Liver (tissue), 9 donors: ENCODE measurements around the gene ZNF280D. TPM values are rescaled to one million over a fixed set of nuclear protein-coding genes. Genes with fewer than 3 reads are reported as not detected.
A peak's percentile ranks its signal among the peaks of the same experiment; 100 is the strongest.

ENCODE experiments used
- DNase-seq: peaks from one replicate; pipeline ENCODE4 v3.0.0-alpha.2; 2017; ENCODE audit warnings: low spot score
- H3K27ac ChIP-seq, 2 donors: one replicate each; pipeline ENCODE4 v1.7.0; 2013; ENCODE audit warnings: inconsistent platforms in 2 of 2, low read length in 2 of 2, control low read depth in 1 of 2, low read depth in 1 of 2, mild to moderate bottlenecking in 1 of 2
- H3K27me3 ChIP-seq, 4 donors: one replicate each; pipeline versions ENCODE4 v1.6.1 to v1.7.0; 2013; ENCODE audit warnings: low read length in 3 of 4, inconsistent platforms in 1 of 4, mild to moderate bottlenecking in 1 of 4, moderate library complexity in 1 of 4; ENCODE audit not compliant: control insufficient read depth in 4 of 4, insufficient read depth in 4 of 4
- H3K36me3 ChIP-seq, 4 donors: one replicate each; pipeline versions ENCODE4 v1.6.1 to v1.7.0; 2013; ENCODE audit warnings: low read length in 3 of 4, mild to moderate bottlenecking in 3 of 4, low read depth in 1 of 4, moderate library complexity in 1 of 4; ENCODE audit not compliant: control insufficient read depth in 4 of 4, insufficient read depth in 3 of 4
- H3K4me1 ChIP-seq, 4 donors: one replicate each; pipeline versions ENCODE4 v1.6.1 to v1.7.0; 2013; ENCODE audit warnings: low read length in 3 of 4, mild to moderate bottlenecking in 3 of 4, moderate library complexity in 1 of 4; ENCODE audit not compliant: control insufficient read depth in 4 of 4, insufficient read depth in 4 of 4
- H3K4me3 ChIP-seq, 3 donors: one replicate each; pipeline versions ENCODE4 v1.6.1 to v1.7.0; 2013; ENCODE audit warnings: low read length in 3 of 3, control low read depth in 1 of 3, low read depth in 1 of 3, mild to moderate bottlenecking in 1 of 3
- H3K9ac ChIP-seq, 2 donors: one replicate each; pipeline ENCODE4 v1.7.0; 2013; ENCODE audit warnings: low read length in 2 of 2, mild to moderate bottlenecking in 2 of 2, moderate library complexity in 2 of 2, control low read depth in 1 of 2, low read depth in 1 of 2
- H3K9me3 ChIP-seq, 4 donors: one replicate each; pipeline versions ENCODE4 v1.6.1 to v1.7.0; 2013; ENCODE audit warnings: low read length in 3 of 4; ENCODE audit not compliant: control insufficient read depth in 4 of 4
- ATF3 ChIP-seq: IDR thresholded peaks from 2 replicates; pipeline ENCODE4 v1.6.1; 2016; ENCODE audit warnings: antibody characterized with exemption
- EGR1 ChIP-seq, 2 donors: IDR thresholded peaks; 2 replicates each; pipeline ENCODE4 v1.6.1; 2016 to 2018; ENCODE audit warnings: antibody characterized with exemption in 2 of 2, low read depth in 2 of 2
- FOXA1 ChIP-seq: IDR thresholded peaks from 2 replicates; pipeline ENCODE4 v1.6.1; 2016; ENCODE audit warnings: antibody characterized with exemption
- FOXA2 ChIP-seq: IDR thresholded peaks from 2 replicates; pipeline ENCODE4 v1.6.1; 2016; ENCODE audit warnings: antibody characterized with exemption
- GABPA ChIP-seq, 2 donors: IDR thresholded peaks in 1 of 2; conservative IDR thresholded peaks in 1 of 2; 2 replicates each; pipeline ENCODE4 v1.6.1; 2016; ENCODE audit warnings: antibody characterized with exemption in 2 of 2, mild to moderate bottlenecking in 1 of 2, moderate library complexity in 1 of 2
- HNF4A ChIP-seq, 2 donors: conservative IDR thresholded peaks; 2 replicates each; pipeline ENCODE4 v1.6.1; 2016; ENCODE audit warnings: antibody characterized with exemption in 2 of 2, mild to moderate bottlenecking in 2 of 2
- HNF4G ChIP-seq: IDR thresholded peaks from 2 replicates; pipeline ENCODE4 v1.6.1; 2016; ENCODE audit warnings: antibody characterized with exemption
- JUND ChIP-seq, 2 donors: IDR thresholded peaks; 2 replicates each; pipeline ENCODE4 v1.6.1; 2016; ENCODE audit warnings: antibody characterized with exemption in 2 of 2
- MAX ChIP-seq: IDR thresholded peaks from 2 replicates; pipeline ENCODE4 v1.6.1; 2016; ENCODE audit warnings: antibody characterized with exemption
- RAD21 ChIP-seq, 2 donors: IDR thresholded peaks; 2 replicates each; pipeline ENCODE4 v1.6.1; 2016; ENCODE audit warnings: antibody characterized with exemption in 2 of 2, mild to moderate bottlenecking in 2 of 2
- RXRA ChIP-seq, 2 donors: IDR thresholded peaks; 2 replicates each; pipeline ENCODE4 v1.6.1; 2017 to 2018; ENCODE audit warnings: antibody characterized with exemption in 2 of 2, mild to moderate bottlenecking in 1 of 2
- SP1 ChIP-seq: IDR thresholded peaks from 2 replicates; pipeline ENCODE4 v1.6.1; 2018; ENCODE audit warnings: antibody characterized with exemption, mild to moderate bottlenecking
- TAF1 ChIP-seq: conservative IDR thresholded peaks from 2 replicates; pipeline ENCODE4 v1.6.1; 2016; ENCODE audit warnings: antibody characterized with exemption, mild to moderate bottlenecking
- YY1 ChIP-seq: IDR thresholded peaks from 2 replicates; pipeline ENCODE4 v1.6.1; 2016; ENCODE audit warnings: antibody characterized with exemption, mild to moderate bottlenecking
- ZBTB33 ChIP-seq: IDR thresholded peaks from 2 replicates; pipeline ENCODE4 v1.6.1; 2016; ENCODE audit warnings: antibody characterized with exemption
- WGBS: extraction: QIAGEN DNeasy Blood & Tissue Kit; methylation state at CpG from one replicate; pipeline ENCODE4 v1.1.7; 2013; 5-methylcytosine and 5-hydroxymethylcytosine counted together
- polyA plus RNA-seq, 2 donors: library from polyadenylated mRNA; stranded (reverse) in 1 of 2; unstranded in 1 of 2; fragments of 200-250 nt in 1 of 2; fragments of >200 nt in 1 of 2; fragmentation: Nextera tagmentation in 1 of 2; extraction: Ambion mirVana in 1 of 2; gene quantifications; one replicate each; pipeline versions ENCODE4 v1.2.1 to v1.2.3, GENCODE V29; 2013 to 2015
- total RNA-seq, 2 donors: library from RNA; depleted of rRNA; stranded (reverse); fragments of >200 nt; gene quantifications; one replicate each; pipeline ENCODE4 v1.2.3, GENCODE V29; 2014
- TF ChIP-seq, protein P1 (sequence below): IDR thresholded peaks from 2 replicates; pipeline ENCODE4 v1.6.1; 2016; ENCODE audit warnings: antibody characterized with exemption, mild to moderate bottlenecking
- TF ChIP-seq, protein P2 (sequence below): fragments of 150-350 bp; IDR thresholded peaks from 2 replicates; pipeline ENCODE4 v1.5.1; 2017; ENCODE audit warnings: improper control_type of control experiment, low read depth, low read length; ENCODE audit not compliant: missing input control
- donor health status: healthy.
- donor health status: healthy.
- donor health status: healthy.
- donor health status: healthy.
- donor health status: healthy.

Gene ZNF280D
- total and polyA plus RNA-seq, 4 donors, result 5.2 to 32.6 (median 18.9) TPM

GRCh38 chr15:56752986-56753385 is 19.7 kb upstream of the ZNF280D start:
- no peak overlapping the region for H3K9ac ChIP-seq
- peaks cover 0 to 7% (median 3%) of the 10 kb centered on the region in 4 donors for H3K4me1 ChIP-seq
- no peaks in the 10 kb centered on the region for H3K36me3 ChIP-seq
- TF ChIP-seq RAD21 (IDR thresholded peaks at IDR 0.05) (no peak), HNF4A (conservative IDR thresholded peaks at IDR 0.05) (no peak), ZBTB33 (no peak), ATF3 (no peak), SP1 (no peak), HNF4G (no peak), FOXA1 (no peak), TAF1 (no peak), RXRA (IDR thresholded peaks at IDR 0.05) (no peak), JUND (IDR thresholded peaks at IDR 0.05) (no peak), MAX (no peak), YY1 (no peak), GABPA (IDR thresholded peaks at IDR 0.05 in 1 of 2, conservative IDR thresholded peaks at IDR 0.05 in 1 of 2) (no peak), EGR1 (IDR thresholded peaks at IDR 0.05; ENCODE audit: low read depth in 2 of 2) (no peak)
- TF ChIP-seq, protein P1, sequence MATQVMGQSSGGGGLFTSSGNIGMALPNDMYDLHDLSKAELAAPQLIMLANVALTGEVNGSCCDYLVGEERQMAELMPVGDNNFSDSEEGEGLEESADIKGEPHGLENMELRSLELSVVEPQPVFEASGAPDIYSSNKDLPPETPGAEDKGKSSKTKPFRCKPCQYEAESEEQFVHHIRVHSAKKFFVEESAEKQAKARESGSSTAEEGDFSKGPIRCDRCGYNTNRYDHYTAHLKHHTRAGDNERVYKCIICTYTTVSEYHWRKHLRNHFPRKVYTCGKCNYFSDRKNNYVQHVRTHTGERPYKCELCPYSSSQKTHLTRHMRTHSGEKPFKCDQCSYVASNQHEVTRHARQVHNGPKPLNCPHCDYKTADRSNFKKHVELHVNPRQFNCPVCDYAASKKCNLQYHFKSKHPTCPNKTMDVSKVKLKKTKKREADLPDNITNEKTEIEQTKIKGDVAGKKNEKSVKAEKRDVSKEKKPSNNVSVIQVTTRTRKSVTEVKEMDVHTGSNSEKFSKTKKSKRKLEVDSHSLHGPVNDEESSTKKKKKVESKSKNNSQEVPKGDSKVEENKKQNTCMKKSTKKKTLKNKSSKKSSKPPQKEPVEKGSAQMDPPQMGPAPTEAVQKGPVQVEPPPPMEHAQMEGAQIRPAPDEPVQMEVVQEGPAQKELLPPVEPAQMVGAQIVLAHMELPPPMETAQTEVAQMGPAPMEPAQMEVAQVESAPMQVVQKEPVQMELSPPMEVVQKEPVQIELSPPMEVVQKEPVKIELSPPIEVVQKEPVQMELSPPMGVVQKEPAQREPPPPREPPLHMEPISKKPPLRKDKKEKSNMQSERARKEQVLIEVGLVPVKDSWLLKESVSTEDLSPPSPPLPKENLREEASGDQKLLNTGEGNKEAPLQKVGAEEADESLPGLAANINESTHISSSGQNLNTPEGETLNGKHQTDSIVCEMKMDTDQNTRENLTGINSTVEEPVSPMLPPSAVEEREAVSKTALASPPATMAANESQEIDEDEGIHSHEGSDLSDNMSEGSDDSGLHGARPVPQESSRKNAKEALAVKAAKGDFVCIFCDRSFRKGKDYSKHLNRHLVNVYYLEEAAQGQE, result no peak
- TF ChIP-seq, protein P2, sequence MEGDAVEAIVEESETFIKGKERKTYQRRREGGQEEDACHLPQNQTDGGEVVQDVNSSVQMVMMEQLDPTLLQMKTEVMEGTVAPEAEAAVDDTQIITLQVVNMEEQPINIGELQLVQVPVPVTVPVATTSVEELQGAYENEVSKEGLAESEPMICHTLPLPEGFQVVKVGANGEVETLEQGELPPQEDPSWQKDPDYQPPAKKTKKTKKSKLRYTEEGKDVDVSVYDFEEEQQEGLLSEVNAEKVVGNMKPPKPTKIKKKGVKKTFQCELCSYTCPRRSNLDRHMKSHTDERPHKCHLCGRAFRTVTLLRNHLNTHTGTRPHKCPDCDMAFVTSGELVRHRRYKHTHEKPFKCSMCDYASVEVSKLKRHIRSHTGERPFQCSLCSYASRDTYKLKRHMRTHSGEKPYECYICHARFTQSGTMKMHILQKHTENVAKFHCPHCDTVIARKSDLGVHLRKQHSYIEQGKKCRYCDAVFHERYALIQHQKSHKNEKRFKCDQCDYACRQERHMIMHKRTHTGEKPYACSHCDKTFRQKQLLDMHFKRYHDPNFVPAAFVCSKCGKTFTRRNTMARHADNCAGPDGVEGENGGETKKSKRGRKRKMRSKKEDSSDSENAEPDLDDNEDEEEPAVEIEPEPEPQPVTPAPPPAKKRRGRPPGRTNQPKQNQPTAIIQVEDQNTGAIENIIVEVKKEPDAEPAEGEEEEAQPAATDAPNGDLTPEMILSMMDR, result no peak
- H3K4me3 ChIP-seq, result no peak overlapping the region
- no peak for DNase-seq
- no peaks in the 10 kb centered on the region for H3K27me3 ChIP-seq
- H3K9me3 ChIP-seq, result no peaks in the 10 kb centered on the region
- WGBS, result 98% methylated on average over 1 of the region's 1 CpG
- no peak overlapping the region for H3K27ac ChIP-seq

DNA sequence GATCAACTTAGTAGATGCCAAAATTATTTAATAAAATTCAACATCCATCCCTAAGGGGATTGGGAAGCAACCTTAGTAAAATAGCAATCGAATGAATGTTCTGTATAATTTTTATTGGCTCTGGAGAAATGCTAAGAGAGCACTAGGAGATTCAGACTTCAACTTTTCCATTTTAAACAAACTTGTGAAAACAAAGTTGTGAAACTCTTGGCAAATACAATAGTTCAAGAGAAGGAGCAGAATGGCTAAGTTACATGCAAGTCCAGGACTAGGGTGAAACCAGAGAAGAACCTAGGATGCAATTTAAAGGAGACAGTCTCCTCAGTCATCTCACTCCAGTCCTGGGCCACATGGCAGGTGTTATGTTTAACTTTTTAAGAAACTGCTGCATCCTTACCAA is 16.7 kb upstream of the ZNF280D start:
- no peak for DNase-seq
- Histone ChIP-seq H3K4me1 (peaks cover 0 to 7% (median 3%) of the 10 kb centered on the region in 4 donors), H3K27me3 (no peaks in the 10 kb centered on the region), H3K4me3 (no peak overlapping the region), H3K9ac (no peak overlapping the region), H3K27ac (no peak overlapping the region), H3K36me3 (no peaks in the 10 kb centered on the region), H3K9me3 (no peaks in the 10 kb centered on the region)
- 43% methylated on average over 1 of the region's 1 CpG for WGBS
- TF ChIP-seq YY1 (peak; percentile 76), GABPA (IDR thresholded peaks at IDR 0.05 in 1 of 2, conservative IDR thresholded peaks at IDR 0.05 in 1 of 2) (no peak), FOXA2 (no peak), MAX (no peak), RAD21 (IDR thresholded peaks at IDR 0.05) (peak in 1 of 2 donors; percentile 26), TAF1 (no peak), JUND (IDR thresholded peaks at IDR 0.05) (peak in 1 of 2 donors; percentile 12), ATF3 (no peak)
- TF ChIP-seq, protein P1, result no peak
- TF ChIP-seq, protein P2, result no peak
